ENCODE results near the gene PDS5B.

DNA sequence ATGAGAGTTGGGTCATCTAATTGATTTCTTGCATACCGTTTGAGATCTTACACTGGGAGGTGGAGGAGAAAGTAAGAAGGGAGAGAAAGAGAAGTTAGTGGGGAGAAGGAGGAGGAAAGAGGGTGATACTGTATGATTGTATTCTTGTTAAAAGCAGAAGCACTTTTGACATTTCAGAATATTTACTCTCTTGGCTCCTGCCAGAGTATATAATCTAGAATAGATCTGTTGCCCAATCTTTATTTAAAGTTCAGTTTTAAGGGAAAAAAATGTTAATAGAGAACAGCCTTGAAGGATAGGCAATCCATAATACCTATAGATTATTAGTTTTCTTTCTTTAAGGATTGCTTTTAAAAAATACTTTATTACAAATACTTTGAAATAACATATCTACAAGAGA is 41.5 kb downstream of the PDS5B start:
- TF ChIP-seq CTCF (IDR thresholded peaks at IDR 0.05) (no peak), POLR2A (IDR thresholded peaks at IDR 0.05) (no peak)

Measured in Peyer's patch (tissue), 4 donors.